GM12864 (cell line): ENCODE data around the gene MBOAT2.
"Not testable (repeated sequence)": the region's sequence is repeated elsewhere in the genome, so short reads cannot be mapped to it uniquely, and the experiment has no call there.

ENCODE experiments used
- DNase-seq: peaks from one replicate; pipeline ENCODE4 v3.0.0-alpha.2; 2011; ENCODE audit warnings: low read depth
- H3K4me3 ChIP-seq: 2 replicates; pipeline ENCODE4 v1.5.1; 2011; ENCODE audit warnings: mild to moderate bottlenecking, low read depth, low read length, control low read depth
- CTCF ChIP-seq: IDR thresholded peaks from 2 replicates; pipeline ENCODE4 v1.5.1; 2011; ENCODE audit warnings: low read depth, mild to moderate bottlenecking, moderate library complexity, low read length, control low read depth, inconsistent platforms; ENCODE audit errors: missing control alignments

MBOAT2 gene

GRCh38 chr2:8922431-8922830 is 81.1 kb downstream of the MBOAT2 start:
- H3K4me3 ChIP-seq: no peak overlapping the region
- DNase-seq: no peak
- TF ChIP-seq CTCF: no peak

GRCh38 chr2:8918412-8918811 is 85.1 kb downstream of the MBOAT2 start:
- H3K4me3 ChIP-seq: no peak overlapping the region
- TF ChIP-seq CTCF: no peak
- DNase-seq: no peak

- no peak for DNase-seq
- TF ChIP-seq CTCF: no peak
Observed at GRCh38 chr2:8915941-8916340, 87.5 kb downstream of the MBOAT2 start.

GRCh38 chr2:8913767-8914166 is 89.7 kb downstream of the MBOAT2 start:
- not testable (repeated sequence) for H3K4me3 ChIP-seq, DNase-seq

More at GRCh38 chr2:8915941-8916340, 87.5 kb downstream of the MBOAT2 start:
- H3K4me3 ChIP-seq: no peak overlapping the region

- H3K4me3 ChIP-seq: no peak overlapping the region
- no peak for DNase-seq
- no peak for TF ChIP-seq CTCF
Observed at GRCh38 chr2:8907764-8908288, 95.7 kb downstream of the MBOAT2 start.

- not testable (repeated sequence) for DNase-seq, H3K4me3 ChIP-seq
Observed at GRCh38 chr2:8903924-8904323, 99.6 kb downstream of the MBOAT2 start.

GRCh38 chr2:8902757-8903156 is 100.7 kb downstream of the MBOAT2 start:
- not testable (repeated sequence) for H3K4me3 ChIP-seq, DNase-seq

GRCh38 chr2:8897206-8897605 is 106.3 kb downstream of the MBOAT2 start:
- not testable (repeated sequence) for DNase-seq, H3K4me3 ChIP-seq

- DNase-seq, H3K4me3 ChIP-seq: not testable (repeated sequence)
Observed at GRCh38 chr2:8896671-8897070, 106.8 kb downstream of the MBOAT2 start.

GRCh38 chr2:8895087-8895912 is 108.2 kb downstream of the MBOAT2 start:
- not testable (repeated sequence) for DNase-seq, H3K4me3 ChIP-seq
